Lower leg skin (tissue), 4 donors: Measurements from ENCODE around the gene PIM3. TPM values are rescaled to one million over a fixed set of nuclear protein-coding genes. Genes with fewer than 3 reads are reported as not detected.

Source experiments
- DNase-seq, 2 donors: peaks; one replicate each; pipeline ENCODE4 v3.0.0-alpha.2; 2019; ENCODE audit warnings: low spot score in 2 of 2
- H3K4me3 ChIP-seq: fragments of 200-600 bp; sonication (generic); 2 replicates; pipeline ENCODE4 v1.5.1; 2017; ENCODE audit warnings: mild to moderate bottlenecking, low read depth; ENCODE audit not compliant: poor library complexity, severe bottlenecking
- CTCF ChIP-seq, 3 donors: fragments of 450-650 bp; IDR thresholded peaks; one replicate each; pipeline ENCODE4 v1.5.1; 2016; ENCODE audit warnings: antibody characterized with exemption in 3 of 3, mild to moderate bottlenecking in 3 of 3, moderate library complexity in 2 of 3
- POLR2A ChIP-seq, 2 donors: fragments of 450-650 bp; IDR thresholded peaks; one replicate each; pipeline ENCODE4 v1.6.1; 2016 to 2017; ENCODE audit warnings: antibody characterized with exemption in 2 of 2, mild to moderate bottlenecking in 1 of 2, moderate library complexity in 1 of 2
- WGBS, 2 donors: methylation state at CpG; one replicate each; pipeline ENCODE4 v1.1.5; 2018; 5-methylcytosine and 5-hydroxymethylcytosine counted together
- intact Hi-C: fragments of 100-400 bp; cut with DNase I; formaldehyde crosslinking; loops from one replicate; pipeline ENCODE4 v1.15.0; 2023; ENCODE audit warnings: low total_unique reads
- total RNA-seq, 4 donors: library from RNA; depleted of rRNA; stranded (reverse); fragments of >200 nt; gene quantifications; one replicate each; pipeline ENCODE4 v1.1.0, GENCODE V29; 2016

Gene PIM3
- total RNA-seq, 4 donors from 2014 or later = 149 to 181 (median 163) TPM

GRCh38 chr22:49915610-49916009 lies 45.0 kb upstream of the PIM3 start:
- no peak for TF ChIP-seq POLR2A (IDR thresholded peaks at IDR 0.05)
- TF ChIP-seq CTCF (IDR thresholded peaks at IDR 0.05) = no peak
- no peak overlapping the region for H3K4me3 ChIP-seq
- WGBS, 2 donors = 92 to 94% methylated on average over 12 of the region's 12 CpGs
- intact Hi-C loops = loop anchor here (10.0 kb wide), 1 partner anchor 131 kb away; no protein-coding TSS in a partner anchor
- no peak for DNase-seq

DNA sequence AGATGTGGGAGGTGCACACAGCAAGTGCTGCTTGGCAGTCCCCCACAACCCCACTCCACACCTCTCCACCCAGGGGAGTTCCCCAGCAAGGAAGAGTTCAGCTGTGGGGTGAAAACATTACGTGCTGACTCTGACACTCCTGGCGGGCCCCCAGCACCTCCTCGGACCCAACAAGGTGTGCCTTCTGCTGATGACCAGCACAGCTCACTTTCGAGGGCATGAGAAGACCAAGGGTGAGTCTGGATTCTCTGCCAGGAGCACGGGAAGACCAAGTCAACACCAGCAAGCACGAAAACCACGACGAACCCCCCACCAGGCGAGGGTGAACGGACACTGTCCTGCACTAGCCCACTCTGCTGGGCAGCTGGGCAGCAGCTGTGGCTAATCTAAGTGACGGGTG lies 43.7 kb upstream of the PIM3 start:
- TF ChIP-seq POLR2A (IDR thresholded peaks at IDR 0.05) (no peak), CTCF (IDR thresholded peaks at IDR 0.05) (no peak)
- no peak overlapping the region for H3K4me3 ChIP-seq
- DNase-seq = no peak
- intact Hi-C loops = loop anchor here (10.0 kb wide), 1 partner anchor 132 kb away; no protein-coding TSS in a partner anchor
- 86 to 94% methylated on average over 11 of the region's 11 CpGs for WGBS, 2 donors

GRCh38 chr22:49917974-49918910 lies 42.3 kb upstream of the PIM3 start, which contains the start of the genes ALG12 and CRELD2:
Gene ALG12, minus strand, starts transcription at chr22:49918438. Its CDS starts 4,673 bp downstream, at chr22:49913765.
Gene CRELD2, plus strand, starts transcription at chr22:49918634. Its CDS starts 136 bp downstream, at chr22:49918770.
- intact Hi-C loops = loop anchor here (10.0 kb wide), 1 partner anchor 133 kb away; no protein-coding TSS in a partner anchor
- WGBS, 2 donors = 0 to 1% methylated on average over 3 to 26 of the region's 103 CpGs
- peak; percentile 97 to 100 for DNase-seq
- H3K4me3 ChIP-seq = peak within 1 kb of the TSS; percentile 60
- no peak for TF ChIP-seq CTCF (IDR thresholded peaks at IDR 0.05)
- TF ChIP-seq POLR2A (IDR thresholded peaks at IDR 0.05) = no peak

GRCh38 chr22:49918911-49919881 lies 41.4 kb upstream of the PIM3 start:
- DNase-seq = no peak
- 37 to 52% methylated on average over 28 to 46 of the region's 47 CpGs for WGBS, 2 donors
- H3K4me3 ChIP-seq = peak overlapping the region; percentile 16
- TF ChIP-seq POLR2A (IDR thresholded peaks at IDR 0.05) (no peak), CTCF (IDR thresholded peaks at IDR 0.05) (no peak)
- intact Hi-C loops = loop anchor here (10.0 kb wide), 1 partner anchor 134 kb away; no protein-coding TSS in a partner anchor

DNA sequence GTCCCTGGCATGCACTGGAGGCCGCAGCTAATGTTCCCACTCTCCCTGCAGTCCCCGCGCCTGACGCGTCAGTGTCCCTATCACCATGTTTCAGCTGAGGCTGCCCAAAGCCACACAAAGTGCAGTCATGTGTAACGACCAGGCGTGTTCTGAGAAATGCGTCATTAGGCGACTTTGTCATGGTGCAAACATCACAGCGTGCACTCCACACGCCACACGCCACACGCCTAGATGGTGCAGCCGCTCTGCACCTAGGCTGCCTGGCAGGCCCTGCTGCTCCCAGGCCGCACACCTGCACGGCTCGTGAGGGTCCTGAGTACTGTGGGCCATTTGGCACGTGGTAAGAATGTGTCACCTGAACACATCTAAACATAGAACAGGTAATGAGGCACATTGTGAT lies 39.7 kb upstream of the PIM3 start:
- no peak for TF ChIP-seq CTCF (IDR thresholded peaks at IDR 0.05)
- TF ChIP-seq POLR2A (IDR thresholded peaks at IDR 0.05) = no peak
- no peak overlapping the region for H3K4me3 ChIP-seq
- intact Hi-C loops = no loop called here
- 90 to 97% methylated on average over 18 of the region's 18 CpGs for WGBS, 2 donors
- no peak for DNase-seq
